BJ (cell line): ENCODE measurements around the gene SPTBN4. TPM values are rescaled to one million over a fixed set of nuclear protein-coding genes. Genes with fewer than 3 reads are reported as not detected.
"Not testable (repeated sequence)": the region's sequence is repeated elsewhere in the genome, so short reads cannot be mapped to it uniquely, and the experiment has no call there.

ENCODE experiments used
- CTCF ChIA-PET: fragments of 350-600 bp; formaldehyde crosslinking; extraction: SDS; loops from one replicate; lab custom pipeline; 2021; ENCODE audit warnings: antibody characterized with exemption, inconsistent platforms; lab: Yijun Ruan, JAX
- POLR2A ChIA-PET: fragments of 300-600 bp; sonication (Branson Sonifier 250); formaldehyde crosslinking; extraction: SDS; loops from one replicate; lab custom pipeline; 2021; ENCODE audit warnings: antibody characterized with exemption; lab: Charles Lee
- DNase-seq: peaks from one replicate; pipeline ENCODE4 v3.0.0-alpha.2; 2011; ENCODE audit warnings: low read depth
- H3K27me3 ChIP-seq: 2 replicates; pipeline ENCODE4 v1.6.0; 2011; ENCODE audit warnings: low read length; ENCODE audit not compliant: control insufficient read depth, insufficient read depth
- H3K36me3 ChIP-seq: 2 replicates; pipeline ENCODE4 v1.5.1; 2011; ENCODE audit warnings: low read length; ENCODE audit not compliant: control insufficient read depth, insufficient read depth
- H3K4me3 ChIP-seq: 2 replicates; pipeline ENCODE4 v1.5.1; 2011; ENCODE audit warnings: low read depth, mild to moderate bottlenecking, control low read depth, low read length
- polyA plus RNA-seq: library from polyadenylated mRNA; depleted of rRNA; stranded (reverse); fragments of >200 nt; gene quantifications from 2 replicates; pipeline ENCODE4 v1.2.3, GENCODE V29; 2011
- TF ChIP-seq, protein P1 (sequence below): IDR thresholded peaks from 2 replicates; pipeline ENCODE4 v1.5.1; 2011; ENCODE audit warnings: low read depth, mild to moderate bottlenecking, control low read depth, inconsistent platforms, low read length, moderate library complexity; ENCODE audit not compliant: insufficient read depth

The SPTBN4 gene
- polyA plus RNA-seq, 1 experiment = 0.93 TPM

GRCh38 chr19:40539070-40539469, 72.3 kb downstream of the SPTBN4 start:
- Histone ChIP-seq H3K36me3 (no peaks in the 10 kb centered on the region), H3K27me3 (0 out of 2 replicates have a peak, but pooled peaks cover 1% of the 10 kb centered on the region), H3K4me3 (no peak overlapping the region)
- DNase-seq = no peak
- ChIA-PET POLR2A (no interaction called here), CTCF (interaction anchor here (7.7 kb wide), 1 partner anchor 62 kb away, joined by 82 read pairs; the partner anchor contains the start of gene LTBP4)
- TF ChIP-seq, protein P1, sequence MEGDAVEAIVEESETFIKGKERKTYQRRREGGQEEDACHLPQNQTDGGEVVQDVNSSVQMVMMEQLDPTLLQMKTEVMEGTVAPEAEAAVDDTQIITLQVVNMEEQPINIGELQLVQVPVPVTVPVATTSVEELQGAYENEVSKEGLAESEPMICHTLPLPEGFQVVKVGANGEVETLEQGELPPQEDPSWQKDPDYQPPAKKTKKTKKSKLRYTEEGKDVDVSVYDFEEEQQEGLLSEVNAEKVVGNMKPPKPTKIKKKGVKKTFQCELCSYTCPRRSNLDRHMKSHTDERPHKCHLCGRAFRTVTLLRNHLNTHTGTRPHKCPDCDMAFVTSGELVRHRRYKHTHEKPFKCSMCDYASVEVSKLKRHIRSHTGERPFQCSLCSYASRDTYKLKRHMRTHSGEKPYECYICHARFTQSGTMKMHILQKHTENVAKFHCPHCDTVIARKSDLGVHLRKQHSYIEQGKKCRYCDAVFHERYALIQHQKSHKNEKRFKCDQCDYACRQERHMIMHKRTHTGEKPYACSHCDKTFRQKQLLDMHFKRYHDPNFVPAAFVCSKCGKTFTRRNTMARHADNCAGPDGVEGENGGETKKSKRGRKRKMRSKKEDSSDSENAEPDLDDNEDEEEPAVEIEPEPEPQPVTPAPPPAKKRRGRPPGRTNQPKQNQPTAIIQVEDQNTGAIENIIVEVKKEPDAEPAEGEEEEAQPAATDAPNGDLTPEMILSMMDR = no peak

DNA sequence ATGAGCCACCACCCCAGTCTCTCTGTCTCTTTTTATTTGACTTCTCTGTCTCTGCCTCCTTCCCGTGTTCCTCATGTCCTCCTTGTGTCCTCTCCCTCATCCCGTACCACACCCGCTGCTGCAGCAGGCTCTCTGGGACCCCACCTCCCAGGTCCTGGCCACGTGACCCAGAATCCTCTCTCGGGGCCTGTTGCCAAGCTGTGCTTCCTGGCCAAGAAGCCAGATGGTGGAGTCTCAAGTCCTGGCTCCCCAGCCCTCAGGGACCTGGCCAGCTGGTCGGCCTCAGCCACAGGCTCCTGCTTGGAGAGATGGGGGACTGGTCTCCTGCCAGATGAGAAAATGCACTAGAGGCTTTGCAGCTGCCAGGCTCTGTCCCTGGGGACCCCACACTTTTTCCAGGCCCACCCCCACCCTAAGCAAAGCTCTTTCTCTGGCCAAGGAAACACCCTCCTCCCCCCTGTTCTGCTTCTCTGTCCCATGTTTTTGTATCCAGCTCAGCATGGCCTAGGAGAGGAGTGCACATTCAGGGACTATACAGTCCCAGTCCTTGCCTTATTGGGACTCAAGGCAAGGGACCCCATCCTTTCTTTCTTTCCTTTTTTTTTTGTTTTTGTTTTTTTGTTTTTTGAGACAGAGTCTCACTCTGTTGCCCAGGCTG, 75.5 kb downstream of the SPTBN4 start:
- TF ChIP-seq, protein P1 = no peak
- ChIA-PET POLR2A (no interaction called here), CTCF (interaction anchor here (0.7 to 7.7 kb wide), 9 partner anchors 9 to 97 kb away, joined by 3 to 82 read pairs (median 12); partner anchors contain the start of genes BLVRB and LTBP4)
- Histone ChIP-seq H3K4me3 (no peak overlapping the region), H3K36me3 (no peaks in the 10 kb centered on the region), H3K27me3 (0 out of 2 replicates have a peak, but pooled peaks cover 1% of the 10 kb centered on the region)
- DNase-seq = no peak

- CTCF ChIA-PET = interaction anchor here (0.7 to 7.7 kb wide), 5 partner anchors 8 to 92 kb away, joined by 3 to 82 read pairs (median 19); partner anchors contain the start of gene LTBP4
- Histone ChIP-seq H3K4me3 (no peak overlapping the region), H3K36me3 (no peaks in the 10 kb centered on the region), H3K27me3 (0 out of 2 replicates have a peak, but pooled peaks cover 1% of the 10 kb centered on the region)
- DNase-seq = no peak
- POLR2A ChIA-PET = no interaction called here
- TF ChIP-seq, protein P1 = no peak
These were observed 76.3 kb downstream of the SPTBN4 start for GRCh38 chr19:40543029-40543597.

DNA sequence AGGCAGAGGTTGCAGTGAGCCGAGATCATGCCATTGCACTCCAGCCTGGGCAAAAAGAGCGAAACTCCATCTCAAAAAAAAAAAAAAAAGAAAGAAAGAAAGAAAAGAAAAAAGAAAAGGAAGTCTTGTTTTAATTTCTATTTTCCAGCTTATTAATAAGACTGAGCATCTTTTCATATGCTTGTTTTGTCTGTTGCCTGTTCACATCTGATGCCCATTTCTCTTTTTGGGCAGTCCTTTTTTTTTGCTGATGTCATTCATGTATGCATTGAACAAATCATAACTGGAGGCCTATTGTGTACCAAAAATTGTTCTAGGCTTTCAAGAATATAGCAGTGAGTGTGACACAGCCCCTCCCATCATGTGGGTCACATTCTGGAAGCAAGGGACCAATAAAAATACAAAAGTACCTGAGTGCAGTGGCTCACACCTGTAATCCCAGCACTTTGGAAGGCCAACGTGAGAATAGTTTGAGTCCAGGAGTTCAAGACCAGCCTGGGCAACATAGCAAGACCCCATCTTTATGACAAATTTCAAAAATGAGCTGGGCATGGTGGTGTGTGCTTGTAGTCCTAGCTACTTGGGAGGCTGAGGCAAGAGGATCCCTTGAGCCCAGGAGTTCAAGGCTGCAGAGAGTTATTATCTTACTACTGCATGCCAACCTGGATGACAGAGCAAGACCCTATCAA, 79.5 kb downstream of the SPTBN4 start:
- DNase-seq, H3K4me3 ChIP-seq, H3K36me3 ChIP-seq, POLR2A ChIA-PET, H3K27me3 ChIP-seq: not testable (repeated sequence)
- CTCF ChIA-PET = interaction anchor here (0.7 to 7.7 kb wide), 4 partner anchors 19 to 57 kb away, joined by 3 to 82 read pairs (median 4); partner anchors contain the start of gene LTBP4

GRCh38 chr19:40547190-40547589, 80.4 kb downstream of the SPTBN4 start:
- DNase-seq, H3K36me3 ChIP-seq, POLR2A ChIA-PET, H3K27me3 ChIP-seq, H3K4me3 ChIP-seq: not testable (repeated sequence)
- CTCF ChIA-PET = interaction anchor here (0.9 to 2.4 kb wide), 3 partner anchors 20 to 88 kb away, joined by 3 to 17 read pairs (median 3); no protein-coding TSS in a partner anchor

DNA sequence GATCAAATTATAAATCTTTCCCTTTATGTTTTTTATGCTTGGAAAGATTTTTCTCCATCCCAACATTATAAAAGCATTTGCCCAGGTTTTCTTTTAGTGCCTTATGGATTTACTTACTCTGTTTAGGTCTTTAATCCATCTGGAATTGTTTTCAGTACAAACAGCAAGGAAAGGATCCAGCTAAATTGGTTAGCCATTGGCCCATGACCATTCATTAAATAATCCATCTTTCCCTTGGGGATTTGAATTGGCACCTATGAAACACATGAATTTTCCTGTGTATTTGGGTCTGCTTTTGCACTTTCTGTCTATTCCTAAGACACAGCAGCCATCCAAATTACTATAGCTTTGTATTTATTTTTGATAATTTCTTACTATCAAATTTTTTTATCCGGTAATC, 81.0 kb downstream of the SPTBN4 start:
- TF ChIP-seq, protein P1 = no peak
- H3K4me3 ChIP-seq = no peak overlapping the region
- DNase-seq = no peak
- ChIA-PET POLR2A (no interaction called here), CTCF (interaction anchor here (1.8 to 2.4 kb wide), 5 partner anchors 20 to 87 kb away, joined by 6 to 17 read pairs (median 10); no protein-coding TSS in a partner anchor)
- peaks cover 9% of the 10 kb centered on the region for H3K27me3 ChIP-seq
- H3K36me3 ChIP-seq = no peaks in the 10 kb centered on the region
